MCF 10A (cell line): ENCODE data around the gene CCDC201. TPM values are rescaled to one million over a fixed set of nuclear protein-coding genes. Genes with fewer than 3 reads are reported as not detected.

Source experiments
- BruUV-seq: library from RNA; stranded (reverse); fragments of 400-500 nt; replicated peaks from 2 replicates; lab custom pipeline; 2021; lab: Mats Ljungman, UMichigan
- CTCF ChIA-PET: fragments of 300-600 bp; sonication (Branson Sonifier 250); formaldehyde crosslinking; extraction: SDS; loops from one replicate; lab custom pipeline; 2021; ENCODE audit warnings: antibody characterized with exemption, inconsistent platforms; lab: Yijun Ruan, JAX
- POLR2A ChIA-PET: fragments of 300-600, 350-650 bp; sonication (Branson Sonifier 250); formaldehyde crosslinking; extraction: SDS; loops from one replicate; lab custom pipeline; 2020; ENCODE audit warnings: antibody characterized with exemption, inconsistent platforms; lab: Yijun Ruan, JAX
- DNase-seq: peaks from one replicate; pipeline ENCODE4 v3.0.0-alpha.2; 2018; ENCODE audit not compliant: unreplicated experiment
- H3K27ac Mint-ChIP-seq: one replicate; pipeline ENCODE4 v1.8.0; 2022; ENCODE audit warnings: mild to moderate bottlenecking, low read depth, mixed read lengths; ENCODE audit not compliant: unreplicated experiment
- H3K27me3 Mint-ChIP-seq: one replicate; pipeline ENCODE4 v1.8.0; 2022; ENCODE audit warnings: mixed read lengths; ENCODE audit not compliant: insufficient read depth, unreplicated experiment
- H3K36me3 Mint-ChIP-seq: one replicate; pipeline ENCODE4 v1.8.0; 2022; ENCODE audit warnings: mild to moderate bottlenecking, moderate library complexity, mixed read lengths; ENCODE audit not compliant: insufficient read depth, unreplicated experiment
- H3K4me1 Mint-ChIP-seq: one replicate; pipeline ENCODE4 v1.8.0; 2022; ENCODE audit warnings: mixed read lengths; ENCODE audit not compliant: insufficient read depth, unreplicated experiment
- H3K4me3 Mint-ChIP-seq: one replicate; pipeline ENCODE4 v1.8.0; 2022; ENCODE audit warnings: mild to moderate bottlenecking, moderate library complexity, mixed read lengths; ENCODE audit not compliant: unreplicated experiment
- H3K9me3 Mint-ChIP-seq: one replicate; pipeline ENCODE4 v1.8.0; 2022; ENCODE audit warnings: mixed read lengths; ENCODE audit not compliant: unreplicated experiment
- CTCF ChIP-seq: fragments of 200-600 bp; IDR thresholded peaks from one replicate; pipeline ENCODE4 v1.8.0; 2022; ENCODE audit warnings: antibody characterized with exemption, mild to moderate bottlenecking; ENCODE audit not compliant: unreplicated experiment
- intact Hi-C: fragments of 100-400 bp; cut with micrococcal nuclease; formaldehyde crosslinking; loops from 2 replicates; pipeline ENCODE4 v1.14.1; 2022
- total RNA-seq: library from RNA; stranded (reverse); gene quantifications from 2 replicates; pipeline ENCODE4 v1.2.3, GENCODE V29; 2022

The CCDC201 gene
- total RNA-seq, 1 experiment from 2014 or later: not detected

- Mint-ChIP-seq H3K27me3 (no peaks in the 10 kb centered on the region), H3K4me3 (no peak overlapping the region), H3K36me3 (peaks cover 10% of the 10 kb centered on the region), H3K9me3 (no peaks in the 10 kb centered on the region), H3K4me1 (peaks cover 12% of the 10 kb centered on the region), H3K27ac (peak overlapping the region; percentile 81)
- DNase-seq: no peak
- ChIA-PET POLR2A (no interaction called here), CTCF (interaction anchor here (1.2 to 11.5 kb wide), 5 partner anchors 21 to 1266 kb away, joined by 3 to 191 read pairs (median 5); no protein-coding TSS in a partner anchor)
- intact Hi-C loops: no loop called here
- BruUV-seq: no TSS peak
- TF ChIP-seq CTCF: no peak
These were observed 42.0 kb upstream of the CCDC201 start for GRCh38 chr7:45914911-45915310.

- TF ChIP-seq CTCF: no peak
- Mint-ChIP-seq H3K27me3 (no peaks in the 10 kb centered on the region), H3K9me3 (no peaks in the 10 kb centered on the region), H3K4me3 (no peak overlapping the region), H3K4me1 (peaks cover 5% of the 10 kb centered on the region), H3K36me3 (peaks cover 10% of the 10 kb centered on the region), H3K27ac (no peak overlapping the region)
- CTCF ChIA-PET: interaction anchor here (0.6 to 3.6 kb wide), 9 partner anchors 10 to 1807 kb away, joined by 3 to 21 read pairs (median 3); no protein-coding TSS in a partner anchor
- BruUV-seq: no TSS peak
- POLR2A ChIA-PET: interaction anchor here (1.5 kb wide), 1 partner anchor 437 kb away, joined by 3 read pairs; no protein-coding TSS in a partner anchor
- intact Hi-C loops: no loop called here
- DNase-seq: no peak
These were observed 40.1 kb upstream of the CCDC201 start for GRCh38 chr7:45912972-45913371.

GRCh38 chr7:45911311-45911710 is 38.4 kb upstream of the CCDC201 start:
- no peaks in the 10 kb centered on the region for H3K27me3 Mint-ChIP-seq
- no peak for DNase-seq
- ChIA-PET CTCF (no interaction called here), POLR2A (no interaction called here)
- H3K4me1 Mint-ChIP-seq: peaks cover 5% of the 10 kb centered on the region
- intact Hi-C loops: no loop called here
- no peak overlapping the region for H3K4me3 Mint-ChIP-seq
- H3K9me3 Mint-ChIP-seq: no peaks in the 10 kb centered on the region
- H3K36me3 Mint-ChIP-seq: peaks cover 10% of the 10 kb centered on the region
- no peak for TF ChIP-seq CTCF
- H3K27ac Mint-ChIP-seq: no peak overlapping the region
- no TSS peak for BruUV-seq

- H3K27me3 Mint-ChIP-seq: no peaks in the 10 kb centered on the region
- CTCF ChIA-PET: no interaction called here
- peaks cover 5% of the 10 kb centered on the region for H3K4me1 Mint-ChIP-seq
- H3K9me3 Mint-ChIP-seq: no peaks in the 10 kb centered on the region
- POLR2A ChIA-PET: no interaction called here
- peaks cover 6% of the 10 kb centered on the region for H3K36me3 Mint-ChIP-seq
- H3K4me3 Mint-ChIP-seq: no peak overlapping the region
- intact Hi-C loops: no loop called here
- BruUV-seq: no TSS peak
- no peak overlapping the region for H3K27ac Mint-ChIP-seq
- no peak for DNase-seq
- no peak for TF ChIP-seq CTCF
These were observed 38.0 kb upstream of the CCDC201 start for GRCh38 chr7:45910855-45911254.
